Measurements from ENCODE around the gene RAP1GAP2. TPM values are rescaled to one million over a fixed set of nuclear protein-coding genes. Genes with fewer than 3 reads are reported as not detected.

Gene RAP1GAP2
- total RNA-seq, 2 experiments from 2014 or later = 9.4 to 11.0 TPM

DNA sequence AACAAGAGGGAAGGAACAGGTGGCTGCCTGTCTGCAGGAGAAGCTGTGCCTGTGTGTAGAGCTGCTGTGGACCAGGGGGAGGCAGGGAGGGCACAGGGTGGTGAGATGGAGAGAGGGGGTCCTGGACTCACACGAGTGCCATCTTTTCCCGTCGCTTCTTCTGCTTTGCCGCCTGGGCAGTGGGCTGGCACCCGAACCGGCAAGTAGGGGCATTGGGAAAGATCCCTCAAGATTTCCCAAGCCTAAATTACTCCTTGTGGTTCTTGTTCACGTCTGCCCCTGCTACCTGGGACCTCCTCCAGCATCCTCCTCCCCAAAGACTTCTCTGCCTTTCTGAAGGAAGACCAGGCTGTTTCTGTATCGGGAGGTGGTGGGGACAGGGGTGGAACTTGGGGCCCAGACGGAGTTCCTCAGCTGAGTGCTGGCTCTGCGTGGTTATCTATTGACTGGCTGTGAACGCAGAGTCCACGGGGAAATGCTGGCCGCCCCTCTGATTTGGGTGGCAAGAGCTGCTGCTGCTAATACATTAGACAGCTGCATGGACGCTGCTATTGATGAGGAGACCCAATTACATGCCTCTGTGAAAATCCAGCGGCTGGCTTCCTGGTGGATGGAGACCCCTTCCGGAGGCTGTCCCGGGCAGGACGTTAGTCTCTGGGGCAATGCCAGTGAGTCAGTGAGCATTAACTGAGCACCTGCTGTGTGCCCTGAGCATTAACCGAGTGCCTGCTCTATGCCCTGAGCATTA lies 152.7 kb downstream of the RAP1GAP2 start:
- Mint-ChIP-seq H3K36me3 (ENCODE audit: low read depth) (no peaks in the 10 kb centered on the region), H3K27ac (no peak overlapping the region), H3K27me3 (ENCODE audit: low read depth) (peaks cover 14% of the 10 kb centered on the region), H3K4me1 (ENCODE audit: low read depth) (peaks cover 10% of the 10 kb centered on the region), H3K4me3 (no peak overlapping the region), H3K9me3 (ENCODE audit: insufficient read depth) (no peaks in the 10 kb centered on the region)
- no peak for DNase-seq
- ChIA-PET POLR2A (no interaction called here), CTCF (no interaction called here)
- ATAC-seq = no peak

DNA sequence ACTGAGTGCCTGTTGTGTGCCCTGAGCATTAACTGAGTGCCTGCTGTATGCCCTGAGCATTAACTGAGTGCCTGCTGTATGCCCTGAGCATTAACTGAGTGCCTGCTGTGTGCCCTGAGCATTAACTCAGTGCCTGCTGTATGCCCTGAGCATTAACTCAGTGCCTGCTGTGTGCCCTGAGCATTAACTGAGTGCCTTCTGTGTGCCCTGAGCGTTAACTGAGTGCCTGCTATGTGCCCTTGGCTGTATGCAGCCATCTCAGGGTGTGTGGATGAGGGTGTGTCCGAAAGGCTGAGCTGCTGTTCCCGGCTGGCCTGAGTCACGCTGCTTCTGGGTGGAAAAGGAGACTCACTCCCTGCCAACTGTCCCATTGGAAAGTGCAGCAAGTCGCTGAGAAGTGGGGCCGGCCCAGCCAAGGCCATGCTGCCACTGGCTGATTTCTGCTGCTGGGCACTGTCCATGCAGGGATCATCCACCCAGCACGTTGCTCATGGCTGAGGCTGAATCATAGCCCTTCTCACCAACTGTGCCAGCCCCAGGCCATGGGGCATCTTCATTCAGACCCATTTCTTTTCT lies 153.3 kb downstream of the RAP1GAP2 start:
- ATAC-seq (no peak), DNase-seq (no peak)
- Mint-ChIP-seq H3K36me3 (ENCODE audit: low read depth) (no peaks in the 10 kb centered on the region), H3K27ac (no peak overlapping the region), H3K27me3 (ENCODE audit: low read depth) (peaks cover 7% of the 10 kb centered on the region), H3K4me1 (ENCODE audit: low read depth) (peaks cover 4% of the 10 kb centered on the region), H3K4me3 (no peak overlapping the region), H3K9me3 (ENCODE audit: insufficient read depth) (no peaks in the 10 kb centered on the region)
- POLR2A ChIA-PET = interaction anchor here (0.6 kb wide), 1 partner anchor 1628 kb away, joined by 3 read pairs; no protein-coding TSS in a partner anchor
- CTCF ChIA-PET = no interaction called here

DNA sequence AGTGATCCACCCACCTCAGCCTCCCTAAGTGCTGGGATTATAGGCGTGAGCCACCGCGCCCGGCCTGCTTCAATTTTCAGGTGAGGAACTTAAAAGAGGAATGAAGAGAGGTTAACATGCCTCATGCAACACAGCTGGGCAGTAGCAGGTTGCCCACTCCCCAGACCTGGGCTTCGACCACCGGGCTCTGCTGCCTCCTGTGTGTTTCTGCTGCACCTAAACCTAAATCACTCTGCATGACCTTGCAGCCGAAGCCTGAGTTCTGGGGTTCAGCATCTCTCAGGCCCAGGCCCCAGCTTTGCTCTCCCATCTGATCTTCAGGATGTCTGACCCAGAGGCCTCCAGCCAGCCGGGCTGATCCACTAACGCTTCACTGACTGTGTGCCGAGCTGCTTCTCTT lies 154.6 kb downstream of the RAP1GAP2 start:
- H3K9me3 Mint-ChIP-seq (ENCODE audit: insufficient read depth) = no peaks in the 10 kb centered on the region
- H3K27ac Mint-ChIP-seq = no peak overlapping the region
- ChIA-PET CTCF (no interaction called here), POLR2A (no interaction called here)
- peaks cover 9% of the 10 kb centered on the region for H3K4me1 Mint-ChIP-seq (ENCODE audit: low read depth)
- H3K4me3 Mint-ChIP-seq = no peak overlapping the region
- DNase-seq (no peak), ATAC-seq (no peak)
- peaks cover 10% of the 10 kb centered on the region for H3K27me3 Mint-ChIP-seq (ENCODE audit: low read depth)
- H3K36me3 Mint-ChIP-seq (ENCODE audit: low read depth) = no peaks in the 10 kb centered on the region

DNA sequence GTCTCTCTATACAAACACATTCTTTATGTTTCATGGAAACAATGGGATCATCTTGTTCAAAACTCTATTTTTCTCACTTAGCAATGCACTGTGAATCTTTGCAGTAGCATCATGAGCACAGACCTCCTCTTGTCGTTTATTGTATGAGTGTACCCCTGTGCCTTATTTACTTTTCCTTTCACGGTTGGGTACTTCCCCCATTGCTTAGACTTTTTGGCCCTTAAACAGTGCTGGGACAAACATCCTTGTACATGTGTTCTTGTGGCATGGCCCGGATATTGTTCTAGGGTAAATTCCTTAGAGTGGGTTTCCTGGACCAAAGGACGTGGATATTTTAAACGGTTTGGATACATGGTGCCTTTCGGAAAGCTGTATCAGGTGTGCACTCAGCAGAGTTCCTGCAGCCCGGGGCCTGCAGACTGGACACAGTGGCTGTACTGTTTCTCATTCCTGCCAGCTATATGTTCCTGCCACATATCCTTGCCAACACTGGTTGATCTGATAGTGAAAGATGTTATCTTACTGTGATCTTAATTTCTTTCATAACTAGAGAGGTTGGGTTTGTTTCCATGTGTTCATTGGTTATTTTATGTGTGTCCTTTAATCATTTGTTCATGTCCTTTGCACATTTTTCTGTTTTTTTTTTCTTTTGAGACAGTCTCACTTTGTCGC lies 156.1 kb downstream of the RAP1GAP2 start:
- H3K4me3 Mint-ChIP-seq = no peak overlapping the region
- no peak overlapping the region for H3K27ac Mint-ChIP-seq
- H3K9me3 Mint-ChIP-seq (ENCODE audit: insufficient read depth) = no peaks in the 10 kb centered on the region
- H3K27me3 Mint-ChIP-seq (ENCODE audit: low read depth) = peaks cover 9% of the 10 kb centered on the region
- peaks cover 12% of the 10 kb centered on the region for H3K4me1 Mint-ChIP-seq (ENCODE audit: low read depth)
- DNase-seq = no peak
- ChIA-PET CTCF (no interaction called here), POLR2A (no interaction called here)
- no peaks in the 10 kb centered on the region for H3K36me3 Mint-ChIP-seq (ENCODE audit: low read depth)
- no peak for ATAC-seq

DNA sequence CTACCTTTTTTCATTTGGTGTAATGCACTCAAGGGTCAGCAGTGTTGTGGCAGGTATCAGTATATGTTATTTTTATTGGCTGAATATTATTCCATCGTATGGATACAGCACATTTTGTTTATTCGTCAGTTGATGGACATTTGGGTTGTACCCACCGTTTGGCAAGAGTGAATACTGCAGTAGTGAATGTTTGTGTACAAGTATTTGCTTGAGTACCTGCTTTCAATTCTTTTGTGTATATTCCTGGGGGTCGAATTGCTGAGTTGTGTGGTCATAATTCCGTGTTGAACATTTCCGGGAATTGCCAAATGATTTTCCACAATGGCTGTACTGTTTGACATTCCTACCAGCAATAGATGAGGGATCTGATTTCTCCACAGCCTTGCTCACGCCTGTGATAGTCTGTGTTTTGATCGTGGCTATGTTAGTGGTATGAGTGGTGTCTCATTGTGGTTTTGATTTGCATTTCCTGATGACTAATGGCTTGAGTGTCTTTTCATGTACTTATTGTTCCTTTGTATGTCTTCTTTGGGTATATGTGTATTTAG lies 158.7 kb downstream of the RAP1GAP2 start:
- no peak overlapping the region for H3K27ac Mint-ChIP-seq
- no peak for ATAC-seq
- H3K27me3 Mint-ChIP-seq (ENCODE audit: low read depth) = peaks cover 9% of the 10 kb centered on the region
- no peaks in the 10 kb centered on the region for H3K9me3 Mint-ChIP-seq (ENCODE audit: insufficient read depth)
- CTCF ChIA-PET = interaction anchor here (1.1 kb wide), 1 partner anchor 107 kb away, joined by 3 read pairs; no protein-coding TSS in a partner anchor
- no peaks in the 10 kb centered on the region for H3K36me3 Mint-ChIP-seq (ENCODE audit: low read depth)
- no peak for DNase-seq
- POLR2A ChIA-PET = no interaction called here
- peaks cover 12% of the 10 kb centered on the region for H3K4me1 Mint-ChIP-seq (ENCODE audit: low read depth)
- H3K4me3 Mint-ChIP-seq = no peak overlapping the region

DNA sequence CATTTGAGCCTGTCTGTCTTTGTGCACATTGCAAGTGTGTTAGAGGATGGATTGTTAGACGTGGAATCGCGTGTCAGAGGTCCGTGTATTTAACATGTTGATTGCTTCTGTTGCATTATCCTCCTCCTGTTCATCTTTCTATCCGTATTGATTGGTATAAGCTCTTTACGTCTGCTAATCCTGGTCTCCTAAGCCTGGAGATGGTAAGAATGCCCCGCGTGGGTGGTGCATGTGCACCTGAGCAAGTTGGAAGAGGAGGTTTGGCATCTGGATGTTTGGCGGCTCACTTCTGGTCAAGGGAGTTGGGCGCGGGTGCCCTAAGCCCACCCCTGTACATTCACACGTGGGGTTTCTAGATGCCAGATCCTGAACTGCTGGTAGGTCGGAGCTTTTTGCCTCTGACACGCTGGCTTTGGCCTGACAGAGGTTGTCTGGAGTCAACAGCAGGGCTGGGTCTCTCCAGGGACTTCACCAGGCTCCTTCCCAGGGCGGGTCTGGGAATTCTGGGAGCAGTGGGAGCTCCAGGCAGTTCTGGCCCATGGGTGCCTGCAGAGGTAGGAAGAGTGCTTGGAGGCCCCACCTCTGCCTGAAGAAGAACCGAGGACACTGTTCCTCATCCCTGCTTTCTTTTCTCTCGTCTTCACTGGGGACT lies 159.8 kb downstream of the RAP1GAP2 start:
- no peak for ATAC-seq
- no peak overlapping the region for H3K4me3 Mint-ChIP-seq
- DNase-seq = no peak
- peaks cover 9% of the 10 kb centered on the region for H3K27me3 Mint-ChIP-seq (ENCODE audit: low read depth)
- H3K4me1 Mint-ChIP-seq (ENCODE audit: low read depth) = peaks cover 12% of the 10 kb centered on the region
- POLR2A ChIA-PET = interaction anchor here (0.7 kb wide), 1 partner anchor 1307 kb away, joined by 3 read pairs; no protein-coding TSS in a partner anchor
- H3K27ac Mint-ChIP-seq = no peak overlapping the region
- H3K36me3 Mint-ChIP-seq (ENCODE audit: low read depth) = no peaks in the 10 kb centered on the region
- no peaks in the 10 kb centered on the region for H3K9me3 Mint-ChIP-seq (ENCODE audit: insufficient read depth)
- CTCF ChIA-PET = interaction anchor here (1.1 kb wide), 1 partner anchor 108 kb away, joined by 3 read pairs; no protein-coding TSS in a partner anchor

DNA sequence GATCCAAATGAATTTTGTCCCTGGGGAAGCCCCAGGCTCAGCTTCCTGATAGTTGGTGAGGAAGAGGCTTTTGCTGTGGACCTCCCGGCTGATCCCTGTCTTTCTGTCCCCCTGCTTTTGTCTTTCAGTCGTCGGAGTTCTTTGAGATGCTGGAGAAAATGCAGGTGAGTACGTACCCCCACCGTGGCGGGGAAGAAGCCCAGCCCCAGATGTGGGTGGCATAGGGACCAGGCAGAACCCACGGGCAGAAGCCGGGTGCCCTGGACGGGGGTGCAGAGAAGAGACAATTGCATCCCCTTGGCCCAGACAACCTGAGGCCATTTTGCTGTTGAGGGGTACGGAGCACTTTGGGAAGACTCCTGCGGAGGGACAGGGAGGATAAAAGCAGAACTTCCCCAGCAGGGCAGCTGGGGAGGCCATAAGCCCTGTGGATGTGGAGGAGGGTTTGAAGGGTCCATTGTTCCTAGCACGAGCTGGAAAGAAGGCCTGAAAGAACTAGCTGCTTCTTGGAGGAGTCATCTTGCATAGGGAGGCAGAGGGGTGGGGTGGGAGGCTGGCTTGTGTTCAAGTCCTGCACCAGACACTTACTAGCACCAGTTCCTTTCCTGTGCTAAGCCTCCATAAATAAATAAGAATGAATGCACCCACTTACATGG lies 161.5 kb downstream of the RAP1GAP2 start:
- no peak overlapping the region for H3K27ac Mint-ChIP-seq
- no peaks in the 10 kb centered on the region for H3K9me3 Mint-ChIP-seq (ENCODE audit: insufficient read depth)
- H3K4me3 Mint-ChIP-seq = no peak overlapping the region
- POLR2A ChIA-PET = no interaction called here
- H3K36me3 Mint-ChIP-seq (ENCODE audit: low read depth) = no peaks in the 10 kb centered on the region
- CTCF ChIA-PET = no interaction called here
- peaks cover 12% of the 10 kb centered on the region for H3K4me1 Mint-ChIP-seq (ENCODE audit: low read depth)
- H3K27me3 Mint-ChIP-seq (ENCODE audit: low read depth) = peaks cover 9% of the 10 kb centered on the region
- DNase-seq = no peak
- ATAC-seq = no peak

DNA sequence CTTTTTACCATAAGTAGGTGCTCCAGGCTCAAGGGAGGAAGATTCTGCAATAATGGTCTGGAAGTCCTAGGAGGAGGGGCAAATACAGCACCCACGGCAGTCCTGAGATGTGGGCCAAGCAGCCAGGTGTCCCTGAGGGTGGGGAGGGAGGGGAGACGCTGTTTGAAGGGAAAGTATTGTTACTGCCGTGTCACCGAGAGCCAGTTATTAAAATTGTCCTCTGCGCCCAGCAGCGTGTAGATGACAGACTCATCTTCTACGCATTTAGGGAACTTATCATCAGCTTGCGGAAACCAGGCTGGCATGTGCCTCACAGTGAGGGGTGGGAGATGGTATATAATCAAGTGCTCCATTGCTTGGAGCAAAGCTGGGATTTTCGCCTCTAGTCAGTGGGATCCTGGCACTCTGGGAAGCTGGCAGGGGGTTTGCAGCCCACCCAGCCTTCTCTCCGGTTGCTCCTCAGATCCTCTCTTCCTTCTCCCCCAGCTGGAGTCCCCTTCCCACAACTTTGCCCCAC lies 162.5 kb downstream of the RAP1GAP2 start:
- Mint-ChIP-seq H3K9me3 (ENCODE audit: insufficient read depth) (no peaks in the 10 kb centered on the region), H3K36me3 (ENCODE audit: low read depth) (no peaks in the 10 kb centered on the region), H3K4me3 (no peak overlapping the region), H3K27me3 (ENCODE audit: low read depth) (peaks cover 9% of the 10 kb centered on the region), H3K4me1 (ENCODE audit: low read depth) (peaks cover 12% of the 10 kb centered on the region), H3K27ac (no peak overlapping the region)
- ATAC-seq (no peak), DNase-seq (no peak)
- CTCF ChIA-PET = interaction anchor here (0.9 kb wide), 1 partner anchor 54 kb away, joined by 3 read pairs; no protein-coding TSS in a partner anchor
- POLR2A ChIA-PET = no interaction called here

DNA sequence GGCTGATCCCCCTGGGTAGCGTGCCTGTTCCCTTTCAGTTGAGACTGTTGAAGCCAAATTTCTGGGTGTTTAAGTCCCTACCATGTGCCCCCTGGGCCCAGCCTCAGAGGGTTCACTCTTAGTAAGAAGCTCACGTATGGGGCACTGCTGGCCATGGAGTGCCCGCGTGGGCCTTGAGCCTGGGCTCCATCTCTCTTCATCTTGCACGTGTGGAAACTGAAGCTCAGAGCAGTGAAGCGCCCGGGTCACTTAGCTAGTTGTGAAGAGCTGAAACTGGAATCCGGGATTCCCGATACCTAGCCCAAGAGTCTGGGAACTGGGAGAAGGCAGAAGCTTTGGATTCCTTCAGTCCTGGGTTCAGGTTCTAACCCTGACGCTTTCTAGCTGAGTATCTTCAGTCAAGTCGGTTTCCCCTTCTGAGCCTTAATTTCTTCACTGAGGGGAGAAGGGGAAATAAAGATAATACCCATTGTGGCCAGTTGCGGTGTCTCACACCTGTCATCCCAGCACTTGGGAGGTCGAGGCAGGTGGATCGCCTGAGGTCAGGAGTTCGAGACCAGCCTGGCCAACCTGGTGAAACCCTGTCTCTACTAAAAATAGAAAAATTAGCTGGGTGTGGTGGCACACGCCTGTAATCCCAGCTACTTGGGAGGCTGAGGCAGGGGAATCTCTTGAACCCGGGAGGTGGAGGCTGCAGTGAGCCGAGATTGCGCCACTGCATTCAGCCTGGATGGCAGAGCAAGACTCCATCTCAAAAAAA lies 163.3 kb downstream of the RAP1GAP2 start:
- Mint-ChIP-seq H3K4me1 (ENCODE audit: low read depth) (peaks cover 12% of the 10 kb centered on the region), H3K27ac (no peak overlapping the region), H3K9me3 (ENCODE audit: insufficient read depth) (no peaks in the 10 kb centered on the region), H3K27me3 (ENCODE audit: low read depth) (peaks cover 9% of the 10 kb centered on the region), H3K4me3 (no peak overlapping the region), H3K36me3 (ENCODE audit: low read depth) (no peaks in the 10 kb centered on the region)
- ChIA-PET POLR2A (interaction anchor here (0.6 kb wide), 1 partner anchor 81 kb away, joined by 4 read pairs; no protein-coding TSS in a partner anchor), CTCF (interaction anchor here (0.9 kb wide), 1 partner anchor 53 kb away, joined by 3 read pairs; no protein-coding TSS in a partner anchor)
- DNase-seq (no peak), ATAC-seq (no peak)

DNA sequence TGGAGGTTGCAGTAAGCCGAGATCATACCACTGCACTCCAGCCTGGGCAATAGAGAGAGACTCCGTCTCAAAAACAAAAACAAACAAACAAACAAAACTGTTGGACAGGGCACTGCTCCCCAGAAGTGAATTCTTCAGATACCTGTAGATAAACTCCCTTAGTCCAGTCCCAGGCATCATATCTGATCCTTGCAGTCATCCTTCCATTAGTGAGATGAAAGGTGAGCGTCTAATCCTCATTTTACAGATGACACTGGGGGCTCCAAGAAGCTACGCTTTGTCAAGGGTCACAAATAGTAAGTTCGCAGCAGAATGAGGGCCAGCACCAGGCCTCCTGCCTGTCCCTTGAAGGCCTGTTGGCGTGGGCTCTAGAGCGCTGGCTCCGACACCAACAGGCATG lies 165.2 kb downstream of the RAP1GAP2 start:
- no peaks in the 10 kb centered on the region for H3K4me1 Mint-ChIP-seq (ENCODE audit: low read depth)
- DNase-seq (no peak), ATAC-seq (no peak)
- CTCF ChIA-PET = no interaction called here
- no peaks in the 10 kb centered on the region for H3K36me3 Mint-ChIP-seq (ENCODE audit: low read depth)
- no peaks in the 10 kb centered on the region for H3K9me3 Mint-ChIP-seq (ENCODE audit: insufficient read depth)
- POLR2A ChIA-PET = no interaction called here
- H3K4me3 Mint-ChIP-seq = no peak overlapping the region
- no peak overlapping the region for H3K27ac Mint-ChIP-seq
- H3K27me3 Mint-ChIP-seq (ENCODE audit: low read depth) = no peaks in the 10 kb centered on the region

DNA sequence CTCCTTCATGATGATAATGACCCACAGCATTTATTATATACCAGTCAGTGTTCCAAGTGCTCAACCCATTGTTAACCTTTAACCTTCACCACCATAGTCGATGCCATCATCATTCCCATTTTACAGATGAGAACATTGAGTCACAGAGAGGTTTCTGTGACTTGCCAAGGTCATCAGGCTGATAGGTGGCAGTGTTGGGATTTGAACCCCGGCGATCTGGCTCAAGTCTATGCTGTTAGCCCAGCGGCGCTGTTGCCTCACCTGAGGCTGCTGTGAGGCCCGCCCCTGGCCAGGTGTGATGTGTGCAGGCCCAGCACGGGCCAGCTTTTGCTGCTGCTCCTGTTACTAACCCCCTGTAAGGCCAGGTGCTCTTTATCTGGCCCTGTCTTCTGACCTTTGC lies 166.0 kb downstream of the RAP1GAP2 start:
- H3K4me1 Mint-ChIP-seq (ENCODE audit: low read depth) = no peaks in the 10 kb centered on the region
- no peaks in the 10 kb centered on the region for H3K36me3 Mint-ChIP-seq (ENCODE audit: low read depth)
- ATAC-seq (no peak), DNase-seq (no peak)
- no peak overlapping the region for H3K4me3 Mint-ChIP-seq
- H3K27me3 Mint-ChIP-seq (ENCODE audit: low read depth) = no peaks in the 10 kb centered on the region
- H3K9me3 Mint-ChIP-seq (ENCODE audit: insufficient read depth) = no peaks in the 10 kb centered on the region
- H3K27ac Mint-ChIP-seq = no peak overlapping the region
- POLR2A ChIA-PET = no interaction called here
- CTCF ChIA-PET = no interaction called here

All from activated CD8-positive, alpha-beta T cell treated with anti-CD3 and anti-CD28 coated beads, Interleukin-2, amount 10 ng/mL, durations not matched to agents 7 days and 5 days (primary cell).